ENCODE results near the gene PRKAR1B.
"Not testable (repeated sequence)": the region's sequence is repeated elsewhere in the genome, so short reads cannot be mapped to it uniquely, and the experiment has no call there.

The PRKAR1B gene

GRCh38 chr7:750111-750905 is 23.2 kb upstream of the PRKAR1B start:
- H3K4me1 Mint-ChIP-seq = peaks cover 3% of the 10 kb centered on the region
- peaks cover 33% of the 10 kb centered on the region for H3K36me3 Mint-ChIP-seq (ENCODE audit: low read depth)
- DNase-seq (no peak), ATAC-seq (no peak)
- no peaks in the 10 kb centered on the region for H3K27me3 Mint-ChIP-seq
- no peak overlapping the region for H3K4me3 Mint-ChIP-seq
- no peak overlapping the region for H3K27ac Mint-ChIP-seq
- H3K9me3 Mint-ChIP-seq = no peaks in the 10 kb centered on the region

- no peaks in the 10 kb centered on the region for H3K9me3 Mint-ChIP-seq
- H3K4me1 Mint-ChIP-seq = peaks cover 3% of the 10 kb centered on the region
- no peak for ATAC-seq
- peaks cover 34% of the 10 kb centered on the region for H3K36me3 Mint-ChIP-seq (ENCODE audit: low read depth)
- H3K27ac Mint-ChIP-seq = no peak overlapping the region
- no peaks in the 10 kb centered on the region for H3K27me3 Mint-ChIP-seq
- no peak for DNase-seq
- H3K4me3 Mint-ChIP-seq = no peak overlapping the region
Measured at GRCh38 chr7:749140-749551, 22.1 kb upstream of the PRKAR1B start.

- ATAC-seq (no peak), DNase-seq (no peak)
- Mint-ChIP-seq H3K27me3 (no peaks in the 10 kb centered on the region), H3K4me1 (peaks cover 3% of the 10 kb centered on the region), H3K9me3 (no peaks in the 10 kb centered on the region), H3K36me3 (ENCODE audit: low read depth) (peaks cover 32% of the 10 kb centered on the region), H3K27ac (no peak overlapping the region), H3K4me3 (no peak overlapping the region)
Measured at GRCh38 chr7:748446-748845, 21.4 kb upstream of the PRKAR1B start.

GRCh38 chr7:747186-747585 is 20.1 kb upstream of the PRKAR1B start:
- ATAC-seq (no peak), DNase-seq (no peak)
- Mint-ChIP-seq H3K36me3 (ENCODE audit: low read depth) (peaks cover 32% of the 10 kb centered on the region), H3K27ac (no peak overlapping the region), H3K4me1 (peaks cover 3% of the 10 kb centered on the region), H3K27me3 (no peaks in the 10 kb centered on the region), H3K4me3 (no peak overlapping the region), H3K9me3 (no peaks in the 10 kb centered on the region)

GRCh38 chr7:746155-747061 is 19.3 kb upstream of the PRKAR1B start:
- Mint-ChIP-seq H3K9me3 (no peaks in the 10 kb centered on the region), H3K4me3 (no peak overlapping the region), H3K27ac (no peak overlapping the region), H3K4me1 (no peaks in the 10 kb centered on the region), H3K36me3 (ENCODE audit: low read depth) (peaks cover 29% of the 10 kb centered on the region), H3K27me3 (no peaks in the 10 kb centered on the region)
- peak; percentile 15 for ATAC-seq
- no peak for DNase-seq

GRCh38 chr7:745431-746154 is 18.5 kb upstream of the PRKAR1B start:
- ATAC-seq (no peak), DNase-seq (no peak)
- Mint-ChIP-seq H3K4me1 (no peaks in the 10 kb centered on the region), H3K9me3 (no peaks in the 10 kb centered on the region), H3K4me3 (no peak overlapping the region), H3K27me3 (no peaks in the 10 kb centered on the region), H3K27ac (no peak overlapping the region), H3K36me3 (ENCODE audit: low read depth) (peaks cover 29% of the 10 kb centered on the region)

- Mint-ChIP-seq H3K36me3 (ENCODE audit: low read depth) (peaks cover 29% of the 10 kb centered on the region), H3K9me3 (no peaks in the 10 kb centered on the region), H3K27ac (no peak overlapping the region), H3K4me3 (no peak overlapping the region), H3K27me3 (no peaks in the 10 kb centered on the region), H3K4me1 (no peaks in the 10 kb centered on the region)
- DNase-seq (no peak), ATAC-seq (no peak)
Measured at GRCh38 chr7:744854-745430, 17.9 kb upstream of the PRKAR1B start.

- H3K9me3 Mint-ChIP-seq, ATAC-seq, H3K27me3 Mint-ChIP-seq, H3K4me1 Mint-ChIP-seq, H3K4me3 Mint-ChIP-seq, DNase-seq, H3K27ac Mint-ChIP-seq: not testable (repeated sequence)
- H3K36me3 Mint-ChIP-seq (ENCODE audit: low read depth) = peaks cover 29% of the 10 kb centered on the region
Measured at GRCh38 chr7:744128-744520, 17.0 kb upstream of the PRKAR1B start.

- peaks cover 29% of the 10 kb centered on the region for H3K36me3 Mint-ChIP-seq (ENCODE audit: low read depth)
- ATAC-seq, H3K27ac Mint-ChIP-seq, DNase-seq, H3K27me3 Mint-ChIP-seq, H3K4me3 Mint-ChIP-seq, H3K4me1 Mint-ChIP-seq, H3K9me3 Mint-ChIP-seq: not testable (repeated sequence)
Measured at GRCh38 chr7:743341-744127, 16.5 kb upstream of the PRKAR1B start.

GRCh38 chr7:742791-743190 is 15.7 kb upstream of the PRKAR1B start:
- ATAC-seq = no peak
- DNase-seq = no peak
- H3K9me3 Mint-ChIP-seq = no peaks in the 10 kb centered on the region
- no peaks in the 10 kb centered on the region for H3K4me1 Mint-ChIP-seq
- H3K4me3 Mint-ChIP-seq = no peak overlapping the region
- no peaks in the 10 kb centered on the region for H3K27me3 Mint-ChIP-seq
- H3K27ac Mint-ChIP-seq = no peak overlapping the region
- peaks cover 35% of the 10 kb centered on the region for H3K36me3 Mint-ChIP-seq (ENCODE audit: low read depth)

- H3K27ac Mint-ChIP-seq = no peak overlapping the region
- ATAC-seq (no peak), DNase-seq (no peak)
- no peaks in the 10 kb centered on the region for H3K4me1 Mint-ChIP-seq
- peaks cover 41% of the 10 kb centered on the region for H3K36me3 Mint-ChIP-seq (ENCODE audit: low read depth)
- no peaks in the 10 kb centered on the region for H3K27me3 Mint-ChIP-seq
- no peak overlapping the region for H3K4me3 Mint-ChIP-seq
- no peaks in the 10 kb centered on the region for H3K9me3 Mint-ChIP-seq
Measured at GRCh38 chr7:741850-742249, 14.8 kb upstream of the PRKAR1B start.

GRCh38 chr7:741191-741671 is 14.2 kb upstream of the PRKAR1B start:
- no peak for DNase-seq
- H3K27me3 Mint-ChIP-seq = no peaks in the 10 kb centered on the region
- H3K4me1 Mint-ChIP-seq = no peaks in the 10 kb centered on the region
- ATAC-seq = no peak
- no peak overlapping the region for H3K4me3 Mint-ChIP-seq
- H3K27ac Mint-ChIP-seq = no peak overlapping the region
- peaks cover 41% of the 10 kb centered on the region for H3K36me3 Mint-ChIP-seq (ENCODE audit: low read depth)
- H3K9me3 Mint-ChIP-seq = no peaks in the 10 kb centered on the region

- no peaks in the 10 kb centered on the region for H3K4me1 Mint-ChIP-seq
- H3K27me3 Mint-ChIP-seq = no peaks in the 10 kb centered on the region
- H3K9me3 Mint-ChIP-seq = no peaks in the 10 kb centered on the region
- ATAC-seq (no peak), DNase-seq (no peak)
- no peak overlapping the region for H3K27ac Mint-ChIP-seq
- peaks cover 35% of the 10 kb centered on the region for H3K36me3 Mint-ChIP-seq (ENCODE audit: low read depth)
- no peak overlapping the region for H3K4me3 Mint-ChIP-seq
Measured at GRCh38 chr7:739983-740942, 13.2 kb upstream of the PRKAR1B start.
